GM18505 (cell line): ENCODE data around the gene ANTXR1.
"Not testable (repeated sequence)": the region's sequence is repeated elsewhere in the genome, so short reads cannot be mapped to it uniquely, and the experiment has no call there.

Source experiments
- ATAC-seq: cut with Tn5 transposase; IDR thresholded peaks from one replicate; pipeline ENCODE4 v1.9.1; 2021; ENCODE audit not compliant: unreplicated experiment
- POLR2A ChIP-seq: IDR thresholded peaks from 4 replicates; pipeline ENCODE4 v1.6.1; 2011; ENCODE audit warnings: borderline replicate concordance; ENCODE audit not compliant: insufficient read depth, insufficient read length; ENCODE audit errors: extremely low read depth

Gene ANTXR1

GRCh38 chr2:69242651-69243051 lies 229.7 kb downstream of the ANTXR1 start:
- TF ChIP-seq POLR2A = no peak
- ATAC-seq = no peak

- no peak for ATAC-seq
- TF ChIP-seq POLR2A = no peak
Measured at GRCh38 chr2:69243652-69244051, 230.7 kb downstream of the ANTXR1 start.

DNA sequence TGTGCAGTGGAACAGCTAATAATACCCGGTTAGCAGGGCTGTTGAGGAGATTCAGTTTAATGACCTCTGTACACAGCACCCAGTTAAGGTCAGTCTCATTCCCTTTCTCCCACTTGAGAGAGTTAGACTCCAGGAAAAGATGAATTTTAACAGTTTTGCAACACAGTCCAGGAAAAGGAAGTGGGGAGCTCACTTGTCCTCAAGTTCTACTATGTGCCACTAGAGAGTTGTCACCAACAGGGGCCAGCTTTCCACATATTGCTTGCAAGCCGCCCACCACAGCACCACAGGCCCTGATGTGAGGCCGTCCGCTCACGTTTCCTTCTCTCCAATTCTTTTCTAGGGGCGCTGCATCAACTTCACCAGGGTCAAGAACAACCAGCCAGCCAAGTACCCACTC lies 231.9 kb downstream of the ANTXR1 start:
- TF ChIP-seq POLR2A = no peak
- ATAC-seq = no peak

- ATAC-seq = no peak
- no peak for TF ChIP-seq POLR2A
Measured at GRCh38 chr2:69247583-69247982, 234.6 kb downstream of the ANTXR1 start.

GRCh38 chr2:69248232-69248631 lies 235.3 kb downstream of the ANTXR1 start:
- TF ChIP-seq POLR2A = no peak
- ATAC-seq = no peak

DNA sequence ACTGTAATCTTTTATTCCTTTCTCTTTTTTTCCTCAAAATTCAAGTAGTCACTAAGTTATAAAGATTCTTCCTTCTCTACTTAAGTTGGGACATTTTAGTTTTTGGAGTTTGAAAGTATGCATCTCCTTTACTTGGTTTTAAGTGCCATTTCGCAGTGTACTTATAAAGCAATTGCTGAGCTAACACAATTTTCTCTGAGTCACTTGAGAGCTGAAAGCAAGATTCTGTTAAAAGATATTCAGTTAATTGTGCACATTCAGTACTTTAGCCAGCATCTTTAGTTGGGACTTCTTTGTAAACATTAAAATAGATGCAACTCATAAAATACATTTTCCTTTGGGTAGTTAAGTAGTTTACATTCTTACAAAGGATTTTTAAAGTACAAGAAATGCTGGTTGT lies 238.0 kb downstream of the ANTXR1 start:
- no peak for ATAC-seq
- TF ChIP-seq POLR2A = no peak

DNA sequence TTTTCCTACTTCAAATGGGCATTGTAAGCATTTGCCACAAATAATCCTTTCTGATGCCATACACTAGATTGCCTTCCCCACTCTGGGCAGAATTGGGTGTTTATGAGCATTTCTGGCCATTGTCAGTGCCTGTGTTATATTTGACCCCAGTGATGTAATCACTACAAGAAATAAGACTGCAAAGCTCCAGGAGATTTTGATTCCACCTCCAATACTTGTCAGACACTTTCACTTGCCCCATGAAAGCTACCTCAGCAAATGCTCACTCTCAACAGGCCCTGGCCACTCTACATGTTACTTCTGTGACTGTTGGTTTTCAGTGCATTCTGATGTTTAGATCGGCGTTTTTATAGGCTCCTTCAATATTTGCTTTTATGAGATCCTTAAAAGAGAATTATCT lies 239.0 kb downstream of the ANTXR1 start:
- no peak for ATAC-seq
- no peak for TF ChIP-seq POLR2A

GRCh38 chr2:69253112-69253511 lies 240.1 kb downstream of the ANTXR1 start:
- no peak for ATAC-seq
- no peak for TF ChIP-seq POLR2A

DNA sequence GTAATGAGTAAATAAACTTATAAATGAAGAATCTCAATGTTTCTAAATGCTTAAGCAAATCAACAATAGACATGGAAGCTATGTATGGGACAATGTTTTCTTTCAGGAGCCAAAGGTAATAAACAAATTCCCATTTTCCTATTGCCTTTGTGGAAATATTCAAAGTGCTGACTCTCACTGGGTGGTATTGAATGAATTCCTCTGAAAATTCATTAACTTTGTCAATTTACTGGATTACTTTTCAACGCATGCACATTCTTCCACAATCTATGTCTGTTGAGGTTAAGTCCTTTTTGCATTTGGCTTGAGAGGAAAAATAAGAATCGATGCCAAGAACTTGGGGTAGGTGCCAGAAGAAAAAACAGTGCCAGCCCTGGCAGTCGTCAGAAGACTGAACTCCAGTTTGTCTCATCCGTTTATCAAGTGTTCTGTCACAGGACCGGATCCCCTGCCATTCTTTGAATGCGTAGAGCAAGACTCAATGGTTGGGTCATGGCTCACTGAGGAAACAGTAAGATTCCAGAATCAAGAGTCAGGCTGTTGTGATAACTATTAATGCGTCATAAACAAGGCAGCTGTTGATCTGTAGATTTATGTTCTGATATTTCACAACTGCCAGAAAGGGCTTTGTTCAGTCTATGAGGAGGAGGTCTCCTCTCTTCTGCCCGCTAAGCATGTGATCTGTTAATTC lies 240.8 kb downstream of the ANTXR1 start:
- no peak for TF ChIP-seq POLR2A
- no peak for ATAC-seq

GRCh38 chr2:69255760-69256159 lies 242.8 kb downstream of the ANTXR1 start:
- ATAC-seq = no peak
- no peak for TF ChIP-seq POLR2A

GRCh38 chr2:69259994-69260591 lies 247.1 kb downstream of the ANTXR1 start:
- ATAC-seq = not testable (repeated sequence)

GRCh38 chr2:69260666-69261065 lies 247.7 kb downstream of the ANTXR1 start:
- ATAC-seq = no peak
- no peak for TF ChIP-seq POLR2A

GRCh38 chr2:69269330-69269729 lies 256.4 kb downstream of the ANTXR1 start:
- ATAC-seq = no peak
- TF ChIP-seq POLR2A = no peak

- no peak for ATAC-seq
- no peak for TF ChIP-seq POLR2A
Measured at GRCh38 chr2:69271831-69272257, 258.9 kb downstream of the ANTXR1 start.
